Motor neuron (in vitro differentiated cells): ENCODE results near the gene IL20RB. TPM values are rescaled to one million over a fixed set of nuclear protein-coding genes. Genes with fewer than 3 reads are reported as not detected.

Experiments
- ATAC-seq, 8 experiments: fragments of 200-7000 bp; cut with Tn5 transposase; replicated peaks in 6 of 8; 2 replicates each; pipeline ENCODE4 v1.8.0; 2021; ENCODE audit warnings: mild to moderate bottlenecking in 8 of 8, moderate library complexity in 8 of 8
- H3K27ac ChIP-seq, 2 donors: fragments of 250-450 bp; sonication (Bioruptor Pico); 2 replicates each; pipeline ENCODE4 v1.9.0; 2021; ENCODE audit warnings: antibody characterized with exemption in 2 of 2, mild to moderate bottlenecking in 2 of 2, moderate library complexity in 1 of 2
- H3K4me1 ChIP-seq, 2 donors: fragments of 250-450 bp; sonication (Bioruptor Pico); replicated peaks in 1 of 2; 2 replicates each; pipeline ENCODE4 v1.6.1; 2021; ENCODE audit warnings: antibody characterized with exemption in 2 of 2, mild to moderate bottlenecking in 2 of 2, moderate library complexity in 1 of 2
- H3K4me3 ChIP-seq, 5 donors: fragments of 250-450 bp; sonication (Bioruptor Pico); 2 replicates each; pipeline ENCODE4 v1.9.0; 2021; ENCODE audit warnings: antibody characterized with exemption in 5 of 5, mild to moderate bottlenecking in 5 of 5, moderate library complexity in 4 of 5
- WGBS, 10 experiments: fragments of 450-650 bp; shearing (Covaris generic); methylation state at CpG; one replicate each; pipeline ENCODE4 v1.0.0; 2022; 5-methylcytosine and 5-hydroxymethylcytosine counted together
- in situ Hi-C, 9 experiments: fragments of 400-800 bp; cut with MboI; loops; one replicate each; pipeline ENCODE4 v1.15.0; 2021; ENCODE audit warnings: low sequenced_read_pairs in 9 of 9, low pct_unique_long_range_greater_than_20kb in 2 of 9; ENCODE audit not compliant: unreplicated experiment in 9 of 9
- total RNA-seq, 8 experiments: library from RNA; unstranded; fragments of 300-600 nt; gene quantifications; 2 replicates each; pipeline versions ENCODE4 v1.2.3 to v1.2.4, GENCODE V29; 2022

The IL20RB gene
- total RNA-seq, 8 experiments from 2014 or later, result 0.87 to 8.4 (median 1.6) TPM

GRCh38 chr3:136931606-136932005, 26.2 kb upstream of the IL20RB start:
- no peak for ATAC-seq

DNA sequence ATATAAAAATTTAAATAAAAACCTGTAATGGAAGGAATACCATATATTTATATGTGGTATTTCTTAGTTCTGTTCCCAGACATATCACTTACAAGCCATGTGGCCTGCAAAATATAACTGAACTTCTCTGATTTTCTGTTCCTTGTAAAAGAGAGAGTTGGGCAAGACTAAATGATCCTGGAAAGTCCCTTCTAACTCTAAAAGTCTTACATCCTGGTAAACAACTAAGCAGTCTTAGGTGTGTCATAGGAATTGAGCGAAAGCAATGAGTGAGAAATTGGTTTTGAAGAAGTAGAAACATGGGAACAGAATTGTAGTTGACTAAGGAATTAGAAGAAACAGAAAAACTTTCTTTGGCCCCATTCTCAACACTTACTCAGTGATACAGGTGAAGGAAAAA, 25.3 kb upstream of the IL20RB start:
- Histone ChIP-seq H3K4me3 (no peak overlapping the region), H3K4me1 (no peaks in the 10 kb centered on the region), H3K27ac (no peak overlapping the region)
- in situ Hi-C loops, result no loop called here
- 88 to 100% (median 100%) methylated on average over 1 of the region's 1 CpG; no CpG with 5 or more reads in 1 of the 10 experiments for WGBS, 10 experiments
- no peak for ATAC-seq

More at GRCh38 chr3:136931606-136932005, 26.2 kb upstream of the IL20RB start:
- Histone ChIP-seq H3K27ac (no peak overlapping the region), H3K4me3 (no peak overlapping the region), H3K4me1 (no peaks in the 10 kb centered on the region)
- in situ Hi-C loops, result no loop called here
- WGBS, 10 experiments, result 80 to 100% (median 100%) methylated on average over 1 to 4 of the region's 4 CpGs; no CpG with 5 or more reads in 3 of the 10 experiments

GRCh38 chr3:136932978-136933772, 24.6 kb upstream of the IL20RB start:
- Histone ChIP-seq H3K4me1 (no peaks in the 10 kb centered on the region), H3K27ac (no peak overlapping the region), H3K4me3 (no peak overlapping the region)
- in situ Hi-C loops, result no loop called here
- WGBS, 10 experiments, result 60 to 100% (median 88%) methylated on average over 1 of the region's 1 CpG; no CpG with 5 or more reads in 5 of the 10 experiments
- ATAC-seq, result no peak

- no peak overlapping the region for H3K27ac ChIP-seq
- H3K4me1 ChIP-seq, result no peaks in the 10 kb centered on the region
- H3K4me3 ChIP-seq, result no peak overlapping the region
- ATAC-seq, result no peak
- in situ Hi-C loops, result no loop called here
- 87 to 100% (median 100%) methylated on average over 1 of the region's 1 CpG; no CpG with 5 or more reads in 4 of the 10 experiments for WGBS, 10 experiments
These were observed 20.6 kb upstream of the IL20RB start for GRCh38 chr3:136937175-136937574.

GRCh38 chr3:136937851-136938250, 19.9 kb upstream of the IL20RB start:
- 21 to 93% (median 67%) methylated on average over 1 to 2 of the region's 2 CpGs for WGBS, 10 experiments

GRCh38 chr3:136938334-136938733, 19.4 kb upstream of the IL20RB start:
- peak in 3 of 8 experiments; percentile 38 to 68 (median 50) for ATAC-seq
- no peak overlapping the region for H3K27ac ChIP-seq
- no peaks in the 10 kb centered on the region for H3K4me1 ChIP-seq
- no peak overlapping the region for H3K4me3 ChIP-seq
- in situ Hi-C loops, result no loop called here

More at GRCh38 chr3:136937851-136938250, 19.9 kb upstream of the IL20RB start:
- H3K4me3 ChIP-seq, result no peak overlapping the region
- H3K27ac ChIP-seq, result no peak overlapping the region
- no peaks in the 10 kb centered on the region for H3K4me1 ChIP-seq
- no peak for ATAC-seq
- in situ Hi-C loops, result no loop called here

DNA sequence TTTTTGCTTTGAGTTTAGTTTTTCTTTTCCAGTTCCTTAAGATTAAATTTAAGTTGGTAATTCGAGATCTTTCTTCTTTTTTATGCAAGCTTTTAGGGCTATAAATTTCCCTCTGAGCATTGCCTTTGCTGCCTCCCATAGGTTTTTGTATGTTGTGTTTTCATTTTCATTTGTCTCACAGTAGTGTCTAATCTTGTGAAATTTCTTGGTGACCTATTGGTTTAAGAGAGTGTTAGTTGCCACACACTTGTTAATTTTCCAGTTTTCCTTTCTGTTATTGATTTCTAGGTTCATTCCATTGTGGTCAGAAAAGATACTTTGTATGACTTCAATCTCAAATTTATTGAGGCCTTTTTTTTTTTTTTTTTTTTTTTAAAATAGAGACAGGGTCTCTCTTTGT, 18.3 kb upstream of the IL20RB start:
- in situ Hi-C loops, result no loop called here
- ATAC-seq, result no peak

DNA sequence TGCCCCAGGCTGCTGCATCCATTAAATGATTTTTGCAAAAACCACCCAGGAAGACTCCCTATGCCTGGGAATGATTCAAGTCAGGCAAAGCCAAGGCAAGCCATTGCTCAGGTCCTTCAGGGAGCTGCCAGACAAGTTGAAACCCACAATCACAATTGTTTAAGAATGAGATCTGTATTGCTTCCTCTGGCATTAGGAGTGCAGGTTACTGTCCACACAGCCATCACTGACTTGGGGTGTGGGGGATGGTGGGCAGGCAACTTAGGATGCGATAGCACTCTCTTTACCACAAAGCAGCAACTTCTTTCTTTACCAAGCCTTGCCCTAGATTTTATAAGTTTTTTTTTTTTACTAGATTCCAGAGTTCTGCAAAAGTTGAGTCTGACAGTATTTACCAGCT, 15.0 kb upstream of the IL20RB start:
- no peaks in the 10 kb centered on the region for H3K4me1 ChIP-seq
- in situ Hi-C loops, result no loop called here
- WGBS, 10 experiments, result 57 to 100% (median 100%) methylated on average over 1 of the region's 1 CpG; no CpG with 5 or more reads in 4 of the 10 experiments
- H3K27ac ChIP-seq, result no peak overlapping the region
- H3K4me3 ChIP-seq, result no peak overlapping the region
- peak in 3 of 8 experiments; percentile 18 to 73 (median 48) for ATAC-seq

More for the DNA sequence above, 18.3 kb upstream of the IL20RB start:
- H3K4me3 ChIP-seq, result no peak overlapping the region
- no peak overlapping the region for H3K27ac ChIP-seq
- WGBS, 10 experiments, result 42 to 100% (median 73%) methylated on average over 1 of the region's 1 CpG; no CpG with 5 or more reads in 1 of the 10 experiments
- no peaks in the 10 kb centered on the region for H3K4me1 ChIP-seq

DNA sequence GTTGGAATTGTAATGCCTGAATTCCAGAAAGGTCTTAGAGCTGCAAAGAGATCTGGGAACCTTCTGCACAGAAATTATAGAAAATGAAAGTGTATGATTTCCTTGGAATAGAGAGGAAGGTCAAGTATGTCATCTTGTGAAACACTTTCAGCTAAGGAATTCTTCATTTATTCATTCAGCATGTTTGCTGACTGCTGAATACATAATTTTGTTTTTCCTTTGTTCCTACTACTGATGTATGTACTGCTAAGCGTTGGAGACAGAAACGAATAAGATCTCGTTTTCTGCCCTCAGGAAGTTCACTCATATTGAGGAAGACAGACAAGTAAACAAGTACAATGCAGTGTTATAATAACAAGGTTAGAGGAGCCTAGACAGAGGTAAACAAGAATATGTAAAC, 14.3 kb upstream of the IL20RB start:
- in situ Hi-C loops, result no loop called here
- no peak overlapping the region for H3K27ac ChIP-seq
- peak in 3 of 8 experiments; percentile 69 to 84 (median 81) for ATAC-seq
- no peaks in the 10 kb centered on the region for H3K4me1 ChIP-seq
- 0 to 97% (median 56%) methylated on average over 2 to 3 of the region's 3 CpGs; no CpG with 5 or more reads in 1 of the 10 experiments for WGBS, 10 experiments
- no peak overlapping the region for H3K4me3 ChIP-seq

DNA sequence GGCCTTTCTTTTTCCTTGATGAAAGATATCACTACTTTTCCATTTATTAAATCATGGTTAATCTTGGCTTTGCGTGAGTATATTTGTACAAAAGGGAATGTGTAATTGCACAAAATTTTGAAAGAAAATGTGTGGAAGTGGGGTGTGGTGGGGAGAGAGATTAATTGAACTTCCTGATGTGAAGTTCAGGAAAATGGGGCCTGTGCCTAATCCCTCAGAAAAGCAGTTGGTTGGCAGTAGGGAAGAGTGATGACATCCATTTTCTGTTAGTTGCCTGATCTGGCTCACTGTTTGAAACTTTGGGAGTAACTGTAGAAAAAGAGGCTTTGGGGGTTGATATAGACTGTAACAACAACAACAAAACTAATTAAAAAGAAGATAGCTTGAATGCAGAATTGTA, 10.8 kb upstream of the IL20RB start:
- ATAC-seq, result no peak
- Histone ChIP-seq H3K27ac (no peak overlapping the region), H3K4me1 (no peaks in the 10 kb centered on the region), H3K4me3 (no peak overlapping the region)
- WGBS, 10 experiments, result 17 to 100% (median 100%) methylated on average over 1 of the region's 1 CpG; no CpG with 5 or more reads in 1 of the 10 experiments
- in situ Hi-C loops, result no loop called here

DNA sequence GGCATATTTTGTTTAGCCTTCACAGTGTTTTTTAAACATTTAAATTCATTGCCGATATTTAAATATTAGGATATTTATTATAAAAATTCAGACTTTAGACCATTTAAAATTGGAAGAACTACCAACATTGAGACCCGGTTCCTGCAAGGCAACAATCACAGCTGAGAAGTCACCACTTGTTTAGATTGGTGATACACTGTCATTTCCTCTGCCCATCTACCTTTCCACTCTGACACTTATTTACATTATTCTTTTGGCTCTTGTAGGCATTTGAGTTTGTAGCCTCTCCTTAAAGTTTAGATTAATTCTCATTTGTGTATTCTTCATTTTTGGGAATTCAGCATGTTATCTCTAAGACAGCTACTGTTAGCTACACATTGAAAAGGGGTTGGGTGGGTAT, 10.3 kb upstream of the IL20RB start:
- WGBS, 10 experiments, result 45 to 100% (median 83%) methylated on average over 1 to 2 of the region's 2 CpGs; no CpG with 5 or more reads in 1 of the 10 experiments

GRCh38 chr3:136949146-136949545, 8.6 kb upstream of the IL20RB start:
- no peak overlapping the region for H3K27ac ChIP-seq
- no peaks in the 10 kb centered on the region for H3K4me1 ChIP-seq
- ATAC-seq, result no peak
- in situ Hi-C loops, result no loop called here
- H3K4me3 ChIP-seq, result no peak overlapping the region

More for the DNA sequence above, 10.3 kb upstream of the IL20RB start:
- Histone ChIP-seq H3K4me1 (no peaks in the 10 kb centered on the region), H3K4me3 (no peak overlapping the region), H3K27ac (no peak overlapping the region)
- ATAC-seq, result no peak
- in situ Hi-C loops, result no loop called here

GRCh38 chr3:136949708-136950107, 8.1 kb upstream of the IL20RB start:
- in situ Hi-C loops, result no loop called here
- no peak overlapping the region for H3K4me3 ChIP-seq
- WGBS, 10 experiments, result 80 to 100% (median 92%) methylated on average over 1 to 2 of the region's 2 CpGs; no CpG with 5 or more reads in 1 of the 10 experiments
- H3K27ac ChIP-seq, result no peak overlapping the region
- no peak for ATAC-seq
- no peaks in the 10 kb centered on the region for H3K4me1 ChIP-seq

GRCh38 chr3:136950623-136951022, 7.2 kb upstream of the IL20RB start:
- ATAC-seq, result no peak
- 45 to 100% (median 100%) methylated on average over 1 of the region's 1 CpG; no CpG with 5 or more reads in 3 of the 10 experiments for WGBS, 10 experiments

More at GRCh38 chr3:136950623-136951022, 7.2 kb upstream of the IL20RB start:
- in situ Hi-C loops, result no loop called here
- H3K4me1 ChIP-seq, result no peaks in the 10 kb centered on the region
- H3K4me3 ChIP-seq, result no peak overlapping the region
- H3K27ac ChIP-seq, result no peak overlapping the region
